NCI-H82 (cell line): ENCODE data around the gene RILPL1.
A peak's percentile ranks its signal among the peaks of the same experiment; 100 is the strongest.
"Not testable (repeated sequence)": the region's sequence is repeated elsewhere in the genome, so short reads cannot be mapped to it uniquely, and the experiment has no call there.

Experiments
- DNase-seq: peaks from one replicate; lab custom pipeline; 2025; lab: John Stamatoyannopoulos, UW

Gene RILPL1

DNA sequence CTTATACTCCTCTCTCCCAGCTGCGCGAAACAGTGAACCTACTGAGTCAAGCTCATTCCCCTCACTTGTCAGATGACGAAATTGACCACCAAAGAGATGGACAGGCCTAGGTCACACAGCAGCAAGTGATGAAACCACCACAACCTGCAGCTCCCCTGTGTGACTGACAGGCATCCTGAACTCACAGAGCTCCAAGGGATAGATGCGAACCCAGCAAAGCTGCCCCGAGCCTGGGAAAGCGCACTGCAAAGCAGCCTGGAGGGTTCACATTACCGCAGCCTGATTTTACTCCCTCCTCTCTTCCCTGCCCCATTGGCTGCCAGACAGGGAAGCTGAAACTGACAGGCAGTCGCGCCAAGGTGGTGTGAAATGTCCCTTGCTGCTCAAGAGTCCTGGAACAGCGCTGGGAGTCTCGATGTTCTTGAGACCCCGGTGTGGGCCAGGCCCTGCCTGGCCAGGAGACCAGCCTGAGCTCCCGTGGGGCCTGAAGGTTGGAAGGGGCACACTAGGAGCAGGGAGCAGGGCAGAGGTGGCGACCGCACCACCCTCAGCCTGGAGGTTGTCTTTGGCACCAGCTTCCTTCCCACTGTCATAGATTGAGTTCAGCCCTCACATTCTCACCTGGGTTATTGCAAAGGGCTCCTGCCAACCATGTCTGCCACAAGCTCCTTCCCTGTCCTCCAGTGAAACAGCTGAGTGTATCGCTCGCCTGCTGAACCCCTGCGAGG is 39.2 kb downstream of the RILPL1 start:
- peak; percentile 38 for DNase-seq

GRCh38 chr12:123492339-123493039 is 41.0 kb downstream of the RILPL1 start:
- DNase-seq, result peak; percentile 81

- DNase-seq, result no peak
Measured at GRCh38 chr12:123491481-123491880, 42.0 kb downstream of the RILPL1 start.

DNA sequence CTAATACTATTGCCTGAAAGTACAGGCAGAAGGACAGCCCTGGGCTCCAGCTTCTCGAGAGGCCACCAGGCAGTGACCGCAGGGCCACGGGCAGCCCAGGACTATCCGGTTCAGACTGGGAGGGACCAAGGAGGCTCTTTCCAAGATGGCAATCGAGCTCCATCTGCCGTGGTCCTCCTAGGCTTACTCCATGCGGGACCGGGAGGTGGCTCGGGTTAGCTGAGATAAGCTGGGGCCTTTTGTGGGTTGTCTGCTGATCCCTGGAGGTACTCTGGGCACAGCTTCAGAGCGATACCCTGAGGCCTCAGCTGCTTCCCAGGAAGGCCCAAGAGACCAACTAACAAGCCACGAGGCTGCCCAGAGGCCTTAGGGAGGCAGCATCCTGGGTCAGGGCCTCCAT is 42.5 kb downstream of the RILPL1 start:
- DNase-seq, result no peak

- DNase-seq, result no peak
Measured at GRCh38 chr12:123490089-123490488, 43.4 kb downstream of the RILPL1 start.

DNA sequence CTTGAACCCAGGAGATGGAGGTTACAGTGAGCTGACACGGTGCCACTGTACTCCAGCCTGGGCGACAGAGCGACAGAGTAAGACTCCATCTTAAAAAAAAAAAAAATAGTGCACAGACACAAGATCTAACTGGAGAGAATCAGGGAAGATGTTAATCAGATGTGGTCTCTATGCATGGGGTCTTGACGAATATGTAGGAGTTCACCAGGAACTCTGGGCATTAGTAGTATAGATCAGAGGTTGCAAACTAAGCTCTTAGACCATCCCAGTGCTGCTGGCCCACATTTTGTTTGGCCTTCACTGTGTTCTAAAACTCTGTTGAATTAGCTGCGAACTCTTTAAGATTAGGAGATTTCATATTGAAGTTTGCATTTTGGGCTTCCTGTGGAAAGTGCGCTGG is 43.9 kb downstream of the RILPL1 start:
- no peak for DNase-seq

GRCh38 chr12:123488539-123489230 is 44.8 kb downstream of the RILPL1 start:
- DNase-seq, result no peak

DNA sequence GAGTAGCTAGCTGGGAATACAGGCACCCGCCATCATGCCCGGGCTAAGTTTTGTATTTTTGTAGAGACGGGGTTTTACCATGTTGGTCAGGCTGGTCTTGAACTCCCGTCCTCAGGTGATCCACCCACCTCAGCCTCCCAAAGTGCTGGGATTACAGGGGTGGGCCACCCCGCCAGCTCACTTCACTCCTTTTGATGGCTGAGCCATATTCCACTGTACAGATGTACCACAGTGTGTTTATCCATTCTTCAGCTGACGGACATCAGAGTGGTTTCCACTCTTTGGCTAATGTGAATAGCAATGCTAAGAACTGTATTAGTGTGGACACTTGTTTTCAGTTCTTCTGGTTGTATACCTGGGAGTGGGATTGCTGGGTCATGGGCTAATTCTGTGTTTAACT is 46.1 kb downstream of the RILPL1 start:
- no peak for DNase-seq

- no peak for DNase-seq
Measured at GRCh38 chr12:123485756-123486155, 47.8 kb downstream of the RILPL1 start.

GRCh38 chr12:123483602-123484248 is 49.8 kb downstream of the RILPL1 start:
- DNase-seq, result no peak

- no peak for DNase-seq
Measured at GRCh38 chr12:123482876-123483275, 50.6 kb downstream of the RILPL1 start.

- DNase-seq, result not testable (repeated sequence)
Measured at GRCh38 chr12:123481251-123481650, 52.3 kb downstream of the RILPL1 start.

GRCh38 chr12:123479442-123480180 is 53.9 kb downstream of the RILPL1 start:
- DNase-seq, result no peak

DNA sequence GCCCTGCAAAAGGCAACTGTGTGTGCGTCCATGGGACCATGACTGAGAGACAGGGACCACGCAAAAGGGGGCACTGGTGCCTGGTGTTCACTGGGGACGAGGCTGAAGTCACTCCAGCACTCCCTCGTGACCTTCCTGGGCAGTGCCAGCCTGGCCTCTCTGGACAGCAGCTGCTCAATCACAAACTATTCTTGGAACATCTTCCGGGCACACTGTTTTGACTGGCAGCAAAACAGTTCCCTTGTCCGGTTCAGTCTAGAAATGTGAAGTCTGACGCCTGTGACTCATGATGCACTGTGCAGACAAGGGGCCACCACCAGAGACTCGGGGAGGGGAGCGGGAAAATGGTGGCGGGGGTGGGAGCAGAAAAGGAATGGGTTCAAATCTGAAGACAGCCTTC is 54.8 kb downstream of the RILPL1 start:
- DNase-seq, result no peak

DNA sequence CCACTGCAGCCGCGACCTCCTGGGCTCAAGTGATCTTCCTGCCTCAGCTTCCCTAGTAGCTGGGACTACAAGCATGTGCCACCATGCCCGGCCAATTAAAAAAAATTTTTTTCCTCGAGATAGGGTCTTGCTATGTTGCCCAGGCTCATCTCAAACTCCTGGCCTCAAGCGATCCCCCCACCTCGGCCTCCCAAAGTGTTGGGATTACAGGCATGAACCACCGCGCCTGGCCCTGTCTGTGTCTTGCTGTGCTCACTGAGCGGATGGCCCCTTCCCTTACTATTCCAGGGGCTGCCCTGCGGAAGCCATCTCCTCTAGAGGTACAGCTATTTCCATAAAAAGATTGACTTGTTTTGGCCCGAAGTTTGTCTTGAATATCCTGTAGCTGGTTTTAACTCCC is 55.5 kb downstream of the RILPL1 start:
- DNase-seq, result no peak

DNA sequence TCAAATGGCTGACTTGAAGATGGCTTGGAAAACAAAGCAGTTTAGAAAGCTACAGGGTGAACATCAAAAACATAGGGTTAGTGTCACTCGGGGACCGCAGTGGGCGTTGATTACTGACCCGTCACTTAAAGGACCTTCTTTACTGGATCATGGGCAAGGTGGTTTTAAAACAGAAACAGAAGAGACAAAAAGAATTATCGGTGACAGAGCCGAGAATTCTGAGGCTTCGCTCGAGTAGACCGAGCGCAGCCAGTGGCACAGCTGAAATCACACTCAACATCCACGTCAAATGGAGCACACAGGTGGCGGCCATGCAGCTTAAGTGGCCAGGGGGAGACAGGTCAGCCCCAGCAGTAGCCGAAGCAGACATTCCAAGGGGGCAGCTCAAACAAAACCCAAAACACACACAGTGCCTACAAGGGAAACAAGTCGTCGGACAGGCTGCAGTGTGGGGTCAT is 58.2 kb downstream of the RILPL1 start:
- no peak for DNase-seq

GRCh38 chr12:123474485-123475245 is 58.9 kb downstream of the RILPL1 start:
- DNase-seq, result no peak

DNA sequence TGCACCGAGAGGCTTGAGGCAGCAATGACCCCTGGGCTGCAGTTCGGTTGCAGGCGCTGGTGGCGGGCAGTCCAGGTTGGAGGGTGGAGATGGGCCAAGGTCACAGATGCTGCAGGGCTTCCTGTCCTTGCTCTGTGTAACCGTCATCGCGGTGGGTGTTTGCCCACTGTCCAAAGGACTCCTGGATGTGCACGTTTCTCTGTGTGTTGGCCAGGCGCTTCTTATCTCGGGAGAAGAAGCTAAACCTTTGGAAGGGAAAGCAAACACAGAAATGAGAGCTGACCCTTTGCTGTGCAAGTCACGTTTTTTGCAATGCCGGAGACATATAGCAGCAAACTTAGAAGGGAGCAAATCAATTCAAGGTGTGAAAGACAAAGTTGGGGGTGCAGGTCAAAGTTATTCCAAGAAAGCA is 61.1 kb downstream of the RILPL1 start:
- no peak for DNase-seq

GRCh38 chr12:123471374-123472068 is 62.0 kb downstream of the RILPL1 start:
- DNase-seq, result no peak

DNA sequence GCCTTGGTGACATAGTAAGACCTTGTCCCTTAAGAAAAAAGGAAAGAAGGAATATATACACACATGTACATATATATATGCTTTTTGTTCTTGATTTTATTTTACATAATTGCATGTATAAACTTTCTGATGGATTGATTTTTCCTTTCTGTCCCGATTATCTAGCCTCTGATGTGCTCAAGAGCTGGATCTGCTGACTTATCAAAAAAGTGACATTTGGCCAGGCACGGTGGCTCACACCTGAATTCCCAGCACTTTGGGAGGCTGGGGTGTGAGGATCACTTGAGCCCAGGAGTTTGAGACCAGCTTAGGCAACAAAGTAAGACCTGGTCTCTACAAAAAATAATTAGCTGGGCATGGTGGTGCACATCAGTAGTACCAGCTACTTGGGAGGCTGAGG is 63.5 kb downstream of the RILPL1 start:
- no peak for DNase-seq
